ENCODE data around the gene KIAA0930. TPM values are rescaled to one million over a fixed set of nuclear protein-coding genes. Genes with fewer than 3 reads are reported as not detected.

The KIAA0930 gene
- total RNA-seq, 1 experiment from 2014 or later = 54.8 TPM

DNA sequence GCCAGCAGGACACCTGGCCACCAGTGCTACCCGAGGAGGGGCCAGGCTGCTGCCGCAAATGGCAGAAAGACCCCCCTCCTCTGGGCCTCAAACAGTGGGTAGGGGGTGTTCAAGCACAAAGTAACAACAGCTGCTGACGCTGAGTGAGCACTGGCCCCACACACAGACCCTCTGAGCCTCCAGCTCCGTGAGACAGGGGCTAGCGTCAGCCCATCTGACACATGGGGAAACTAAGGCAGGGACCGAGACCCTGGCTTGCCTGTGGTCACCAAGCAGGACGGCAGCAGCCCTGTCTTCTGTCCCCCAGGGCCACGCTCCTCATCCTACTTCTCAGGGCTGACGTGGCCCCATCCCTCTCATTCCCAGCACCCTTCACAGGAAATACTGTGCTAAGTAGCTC is 40.5 kb downstream of the KIAA0930 start:
- Histone ChIP-seq H3K27me3 (replicated peaks; ENCODE audit: insufficient read depth, low read depth, low read length, poor library complexity) (no peaks in the 10 kb centered on the region), H3K27ac (ENCODE audit: low read depth, low read length, poor library complexity, severe bottlenecking) (no peak overlapping the region), H3K4me1 (ENCODE audit: insufficient read depth, low read length, poor library complexity, severe bottlenecking) (peaks cover 8% of the 10 kb centered on the region), H3K9me3 (ENCODE audit: low read depth, low read length, poor library complexity, severe bottlenecking) (no peaks in the 10 kb centered on the region), H3K4me3 (ENCODE audit: low read depth, low read length, poor library complexity, severe bottlenecking) (no peak overlapping the region), H3K36me3 (ENCODE audit: insufficient read depth, low read length, poor library complexity, severe bottlenecking) (peaks cover 5% of the 10 kb centered on the region)
- DNase-seq (ENCODE audit: low spot score) = no peak
- no TSS peak for BruUV-seq (replicated peaks)
- CTCF ChIA-PET = interaction anchor here (0.7 kb wide), 1 partner anchor 27 kb away, joined by 5 read pairs; no protein-coding TSS in a partner anchor
- intact Hi-C loops (cut with micrococcal nuclease; ENCODE audit: unreplicated experiment) = no loop called here
- POLR2A ChIA-PET (ENCODE audit: low non-redundant PET) = no interaction called here
- no peak for TF ChIP-seq CTCF (conservative IDR thresholded peaks at IDR 0.05; ENCODE audit: low read depth, low read length)
- no peak for TF ChIP-seq EZH2 (IDR thresholded peaks at IDR 0.05; ENCODE audit: borderline replicate concordance, low read depth, low read length, poor library complexity, severe bottlenecking)

GRCh38 chr22:45199723-45200122 is 41.0 kb downstream of the KIAA0930 start:
- POLR2A ChIA-PET (ENCODE audit: low non-redundant PET) = no interaction called here
- BruUV-seq (replicated peaks) = no TSS peak

GRCh38 chr22:45198463-45198795 is 42.3 kb downstream of the KIAA0930 start:
- Histone ChIP-seq H3K27ac (ENCODE audit: low read depth, low read length, poor library complexity, severe bottlenecking) (no peak overlapping the region), H3K9me3 (ENCODE audit: low read depth, low read length, poor library complexity, severe bottlenecking) (no peaks in the 10 kb centered on the region), H3K36me3 (ENCODE audit: insufficient read depth, low read length, poor library complexity, severe bottlenecking) (peaks cover 5% of the 10 kb centered on the region), H3K27me3 (replicated peaks; ENCODE audit: insufficient read depth, low read depth, low read length, poor library complexity) (no peaks in the 10 kb centered on the region), H3K4me3 (ENCODE audit: low read depth, low read length, poor library complexity, severe bottlenecking) (no peak overlapping the region), H3K4me1 (ENCODE audit: insufficient read depth, low read length, poor library complexity, severe bottlenecking) (peaks cover 8% of the 10 kb centered on the region)
- CTCF ChIA-PET = no interaction called here
- TF ChIP-seq EZH2 (IDR thresholded peaks at IDR 0.05; ENCODE audit: borderline replicate concordance, low read depth, low read length, poor library complexity, severe bottlenecking) (no peak), CTCF (conservative IDR thresholded peaks at IDR 0.05; ENCODE audit: low read depth, low read length) (no peak)
- BruUV-seq (replicated peaks) = no TSS peak
- intact Hi-C loops (cut with micrococcal nuclease; ENCODE audit: unreplicated experiment) = no loop called here
- DNase-seq (ENCODE audit: low spot score) = no peak
- POLR2A ChIA-PET (ENCODE audit: low non-redundant PET) = no interaction called here

More at GRCh38 chr22:45199723-45200122, 41.0 kb downstream of the KIAA0930 start:
- Histone ChIP-seq H3K4me3 (ENCODE audit: low read depth, low read length, poor library complexity, severe bottlenecking) (no peak overlapping the region), H3K4me1 (ENCODE audit: insufficient read depth, low read length, poor library complexity, severe bottlenecking) (peaks cover 8% of the 10 kb centered on the region), H3K36me3 (ENCODE audit: insufficient read depth, low read length, poor library complexity, severe bottlenecking) (peaks cover 5% of the 10 kb centered on the region), H3K27ac (ENCODE audit: low read depth, low read length, poor library complexity, severe bottlenecking) (no peak overlapping the region), H3K9me3 (ENCODE audit: low read depth, low read length, poor library complexity, severe bottlenecking) (no peaks in the 10 kb centered on the region), H3K27me3 (replicated peaks; ENCODE audit: insufficient read depth, low read depth, low read length, poor library complexity) (no peaks in the 10 kb centered on the region)
- no peak for DNase-seq (ENCODE audit: low spot score)
- CTCF ChIA-PET = interaction anchor here (0.7 kb wide), 1 partner anchor 26 kb away, joined by 5 read pairs; no protein-coding TSS in a partner anchor
- TF ChIP-seq CTCF (conservative IDR thresholded peaks at IDR 0.05; ENCODE audit: low read depth, low read length) (no peak), EZH2 (IDR thresholded peaks at IDR 0.05; ENCODE audit: borderline replicate concordance, low read depth, low read length, poor library complexity, severe bottlenecking) (no peak)
- intact Hi-C loops (cut with micrococcal nuclease; ENCODE audit: unreplicated experiment) = no loop called here

Data from A673 (cell line).